HG02938 (cell line): ENCODE data around the gene TBC1D8.

Experiments used
- ATAC-seq: cut with Tn5 transposase; IDR thresholded peaks from one replicate; pipeline ENCODE4 v1.9.1; 2021; ENCODE audit warnings: mild to moderate bottlenecking, moderate library complexity; ENCODE audit not compliant: unreplicated experiment

TBC1D8 gene

GRCh38 chr2:100984892-100985307, 166.3 kb downstream of the TBC1D8 start:
- no peak for ATAC-seq

GRCh38 chr2:100983684-100984310, 167.4 kb downstream of the TBC1D8 start:
- ATAC-seq: no peak

- ATAC-seq: no peak
Measured at GRCh38 chr2:100983201-100983600, 168.0 kb downstream of the TBC1D8 start.

- ATAC-seq: no peak
Measured at GRCh38 chr2:100982431-100982861, 168.7 kb downstream of the TBC1D8 start.

GRCh38 chr2:100981011-100981410, 170.2 kb downstream of the TBC1D8 start:
- no peak for ATAC-seq

- no peak for ATAC-seq
Measured at GRCh38 chr2:100980046-100980445, 171.1 kb downstream of the TBC1D8 start.

GRCh38 chr2:100978582-100979191, 172.5 kb downstream of the TBC1D8 start:
- no peak for ATAC-seq

GRCh38 chr2:100977511-100977910, 173.7 kb downstream of the TBC1D8 start:
- ATAC-seq: no peak

- peak; percentile 82 for ATAC-seq
Measured at GRCh38 chr2:100976645-100977391, 174.4 kb downstream of the TBC1D8 start.

GRCh38 chr2:100976061-100976460, 175.1 kb downstream of the TBC1D8 start:
- no peak for ATAC-seq

GRCh38 chr2:100975521-100975785, 175.7 kb downstream of the TBC1D8 start:
- ATAC-seq: no peak

GRCh38 chr2:100974712-100975520, 176.3 kb downstream of the TBC1D8 start:
- no peak for ATAC-seq

GRCh38 chr2:100972452-100972851, 178.7 kb downstream of the TBC1D8 start:
- ATAC-seq: no peak

GRCh38 chr2:100971221-100971620, 180.0 kb downstream of the TBC1D8 start:
- no peak for ATAC-seq

- no peak for ATAC-seq
Measured at GRCh38 chr2:100969998-100970397, 181.2 kb downstream of the TBC1D8 start.

- no peak for ATAC-seq
Measured at GRCh38 chr2:100968146-100969145, 182.7 kb downstream of the TBC1D8 start.

GRCh38 chr2:100967716-100968115, 183.5 kb downstream of the TBC1D8 start:
- ATAC-seq: no peak

GRCh38 chr2:100965596-100965995, 185.6 kb downstream of the TBC1D8 start:
- ATAC-seq: no peak

- no peak for ATAC-seq
Measured at GRCh38 chr2:100964681-100965169, 186.5 kb downstream of the TBC1D8 start.

GRCh38 chr2:100964222-100964621, 187.0 kb downstream of the TBC1D8 start:
- no peak for ATAC-seq
